ENCODE measurements around the gene CPSF4L. TPM values are rescaled to one million over a fixed set of nuclear protein-coding genes. Genes with fewer than 3 reads are reported as not detected.

Gene CPSF4L
- total RNA-seq, 2 donors from 2014 or later, result not detected

DNA sequence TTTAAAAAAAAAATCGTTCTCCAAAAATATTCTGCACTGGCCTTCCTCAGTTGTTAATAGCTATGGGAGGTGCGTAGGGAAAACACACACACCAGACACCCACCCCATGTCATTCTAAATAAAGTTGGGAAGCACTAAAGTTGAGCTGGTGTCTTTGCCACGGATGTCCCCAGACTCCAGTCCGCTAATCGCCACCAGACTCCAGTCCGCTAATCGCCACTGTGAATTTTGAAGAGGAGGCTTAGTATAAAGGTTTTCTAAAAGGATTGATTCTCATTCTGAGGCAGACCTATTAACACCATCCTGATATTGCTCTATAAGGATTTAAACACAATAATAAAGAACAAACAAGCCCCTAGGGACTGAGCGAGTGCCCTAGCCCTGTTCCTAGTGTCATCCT, 22.7 kb upstream of the CPSF4L start:
- peaks cover 9% of the 10 kb centered on the region for H3K4me1 ChIP-seq
- no peak for DNase-seq

DNA sequence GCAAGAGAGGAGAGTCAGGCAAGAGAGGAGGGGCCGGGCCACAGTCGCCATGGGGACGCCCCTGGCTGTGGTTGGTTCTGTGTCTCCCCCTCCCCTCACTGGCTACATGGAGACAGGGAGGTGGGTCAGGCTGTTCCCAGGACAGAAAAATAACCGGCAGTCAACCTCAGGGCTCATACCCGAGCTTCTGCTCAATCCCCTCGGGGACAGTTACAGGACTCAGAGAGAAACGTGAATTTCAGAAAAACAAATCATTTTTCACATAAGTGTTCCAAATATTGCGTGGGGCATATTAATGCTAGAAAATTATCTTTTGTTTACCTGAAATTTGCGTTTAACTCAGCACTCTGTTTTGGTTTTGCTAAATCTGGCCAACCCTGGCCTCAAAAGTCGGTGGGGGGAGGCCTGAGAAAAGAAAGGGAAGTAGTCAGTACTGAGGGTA, 22.2 kb upstream of the CPSF4L start:
- Histone ChIP-seq H3K27me3 (no peaks in the 10 kb centered on the region), H3K9ac (ENCODE audit: low read depth in 2 of 2, low read length in 2 of 2) (no peak overlapping the region), H3K9me3 (no peaks in the 10 kb centered on the region), H3K4me1 (peaks cover 14% of the 10 kb centered on the region), H3K4me3 (no peak overlapping the region), H3K27ac (no peak overlapping the region), H3K36me3 (peaks cover 11% of the 10 kb centered on the region)
- intact Hi-C loops (cut with DNase I), result no loop called here
- TF ChIP-seq, protein P1, sequence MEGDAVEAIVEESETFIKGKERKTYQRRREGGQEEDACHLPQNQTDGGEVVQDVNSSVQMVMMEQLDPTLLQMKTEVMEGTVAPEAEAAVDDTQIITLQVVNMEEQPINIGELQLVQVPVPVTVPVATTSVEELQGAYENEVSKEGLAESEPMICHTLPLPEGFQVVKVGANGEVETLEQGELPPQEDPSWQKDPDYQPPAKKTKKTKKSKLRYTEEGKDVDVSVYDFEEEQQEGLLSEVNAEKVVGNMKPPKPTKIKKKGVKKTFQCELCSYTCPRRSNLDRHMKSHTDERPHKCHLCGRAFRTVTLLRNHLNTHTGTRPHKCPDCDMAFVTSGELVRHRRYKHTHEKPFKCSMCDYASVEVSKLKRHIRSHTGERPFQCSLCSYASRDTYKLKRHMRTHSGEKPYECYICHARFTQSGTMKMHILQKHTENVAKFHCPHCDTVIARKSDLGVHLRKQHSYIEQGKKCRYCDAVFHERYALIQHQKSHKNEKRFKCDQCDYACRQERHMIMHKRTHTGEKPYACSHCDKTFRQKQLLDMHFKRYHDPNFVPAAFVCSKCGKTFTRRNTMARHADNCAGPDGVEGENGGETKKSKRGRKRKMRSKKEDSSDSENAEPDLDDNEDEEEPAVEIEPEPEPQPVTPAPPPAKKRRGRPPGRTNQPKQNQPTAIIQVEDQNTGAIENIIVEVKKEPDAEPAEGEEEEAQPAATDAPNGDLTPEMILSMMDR (IDR thresholded peaks at IDR 0.05), result no peak
- no peak for DNase-seq

More for the DNA sequence above, 22.7 kb upstream of the CPSF4L start:
- intact Hi-C loops (cut with DNase I), result no loop called here
- H3K9me3 ChIP-seq, result no peaks in the 10 kb centered on the region
- no peak overlapping the region for H3K4me3 ChIP-seq
- peaks cover 11% of the 10 kb centered on the region for H3K36me3 ChIP-seq
- H3K27ac ChIP-seq, result no peak overlapping the region
- H3K9ac ChIP-seq (ENCODE audit: low read depth in 2 of 2, low read length in 2 of 2), result no peak overlapping the region
- TF ChIP-seq, protein P1 (IDR thresholded peaks at IDR 0.05), result no peak
- no peaks in the 10 kb centered on the region for H3K27me3 ChIP-seq

DNA sequence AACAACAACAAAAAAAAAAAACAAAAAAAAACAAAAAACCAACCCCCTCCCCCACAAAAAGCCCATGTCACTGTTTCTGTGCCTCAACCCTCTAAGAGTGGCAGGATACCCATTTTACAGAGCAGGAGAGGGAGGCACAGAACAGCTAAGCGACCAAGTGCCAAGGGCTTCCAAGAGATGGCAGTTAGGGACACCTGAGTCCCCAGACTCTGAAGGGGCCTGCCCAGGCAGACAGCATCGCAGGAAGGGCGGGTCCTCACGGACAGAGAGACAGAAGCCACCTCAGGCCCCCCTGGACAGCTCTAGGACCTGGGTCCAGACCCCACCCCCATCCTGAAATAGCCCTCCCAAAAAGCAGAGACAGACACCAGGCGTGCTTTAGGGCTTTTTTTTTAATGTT, 21.6 kb upstream of the CPSF4L start:
- H3K36me3 ChIP-seq, result peaks cover 11% of the 10 kb centered on the region
- intact Hi-C loops (cut with DNase I), result no loop called here
- no peaks in the 10 kb centered on the region for H3K27me3 ChIP-seq
- H3K9me3 ChIP-seq, result no peaks in the 10 kb centered on the region
- no peak overlapping the region for H3K4me3 ChIP-seq
- TF ChIP-seq, protein P1 (IDR thresholded peaks at IDR 0.05), result no peak
- no peak overlapping the region for H3K27ac ChIP-seq
- peaks cover 20% of the 10 kb centered on the region for H3K4me1 ChIP-seq
- DNase-seq, result no peak
- no peak overlapping the region for H3K9ac ChIP-seq (ENCODE audit: low read depth in 2 of 2, low read length in 2 of 2)

DNA sequence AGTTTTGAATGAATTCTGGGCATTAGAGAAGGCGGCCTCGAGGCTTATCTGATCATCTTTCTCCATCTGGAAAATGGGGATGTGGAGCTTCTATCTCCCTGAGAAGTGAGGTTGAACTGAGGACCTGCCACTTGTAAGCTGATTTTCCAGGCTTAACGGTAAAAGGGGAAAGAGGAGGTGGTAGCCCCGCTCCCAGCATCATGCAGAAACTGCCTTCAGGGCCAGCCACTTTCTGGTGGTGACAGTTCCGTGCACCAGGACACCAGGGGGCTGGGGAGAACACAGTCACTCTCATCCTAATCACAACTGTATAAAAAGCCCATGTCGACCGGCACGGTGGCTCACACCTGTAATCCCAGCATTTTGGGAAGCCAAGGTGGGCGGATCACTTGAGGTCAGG, 20.9 kb upstream of the CPSF4L start:
- H3K36me3 ChIP-seq, result peaks cover 11% of the 10 kb centered on the region
- H3K4me1 ChIP-seq, result peaks cover 25% of the 10 kb centered on the region
- no peaks in the 10 kb centered on the region for H3K27me3 ChIP-seq
- H3K9ac ChIP-seq (ENCODE audit: low read depth in 2 of 2, low read length in 2 of 2), result no peak overlapping the region
- no peaks in the 10 kb centered on the region for H3K9me3 ChIP-seq
- DNase-seq, result no peak
- no peak overlapping the region for H3K27ac ChIP-seq
- TF ChIP-seq, protein P1 (IDR thresholded peaks at IDR 0.05), result no peak
- intact Hi-C loops (cut with DNase I), result no loop called here
- H3K4me3 ChIP-seq, result no peak overlapping the region

DNA sequence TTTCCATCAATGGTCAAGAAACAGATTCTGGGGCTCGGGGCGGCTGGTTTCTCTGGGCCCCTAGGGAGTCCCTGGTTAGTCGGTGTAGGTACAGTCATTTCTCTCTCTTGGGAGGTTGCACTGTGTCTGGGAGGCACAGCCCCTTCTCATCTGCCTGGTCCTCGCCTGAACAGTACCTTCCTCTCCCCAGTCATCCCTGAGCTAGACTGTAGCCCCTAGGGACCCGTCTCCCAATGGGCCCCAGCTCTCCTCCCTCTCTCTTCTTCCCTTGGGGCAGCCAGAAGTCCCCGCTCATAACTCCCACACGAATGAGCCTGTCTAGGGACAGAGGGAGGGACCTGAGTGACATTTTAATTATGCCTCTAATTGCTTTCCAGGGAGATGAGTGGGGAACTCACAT, 20.2 kb upstream of the CPSF4L start:
- H3K4me3 ChIP-seq, result no peak overlapping the region
- DNase-seq, result no peak
- no peak overlapping the region for H3K9ac ChIP-seq (ENCODE audit: low read depth in 2 of 2, low read length in 2 of 2)
- H3K9me3 ChIP-seq, result no peaks in the 10 kb centered on the region
- peaks cover 11% of the 10 kb centered on the region for H3K36me3 ChIP-seq
- TF ChIP-seq, protein P1 (IDR thresholded peaks at IDR 0.05), result no peak
- H3K27ac ChIP-seq, result no peak overlapping the region
- peaks cover 22% of the 10 kb centered on the region for H3K4me1 ChIP-seq
- intact Hi-C loops (cut with DNase I), result no loop called here
- H3K27me3 ChIP-seq, result no peaks in the 10 kb centered on the region

Data from colonic mucosa (tissue), 4 donors.